CMK (cell line): Measurements from ENCODE around the gene NUP133.
"Not testable (repeated sequence)": the region's sequence is repeated elsewhere in the genome, so short reads cannot be mapped to it uniquely, and the experiment has no call there.

ENCODE experiments used
- DNase-seq: peaks from one replicate; pipeline ENCODE4 v3.0.0-alpha.2; 2010; ENCODE audit warnings: low read depth

The NUP133 gene

GRCh38 chr1:229411434-229412055 is 96.6 kb downstream of the NUP133 start:
- no peak for DNase-seq

- peak; percentile 54 for DNase-seq
Measured at GRCh38 chr1:229410692-229411433, 97.3 kb downstream of the NUP133 start.

DNA sequence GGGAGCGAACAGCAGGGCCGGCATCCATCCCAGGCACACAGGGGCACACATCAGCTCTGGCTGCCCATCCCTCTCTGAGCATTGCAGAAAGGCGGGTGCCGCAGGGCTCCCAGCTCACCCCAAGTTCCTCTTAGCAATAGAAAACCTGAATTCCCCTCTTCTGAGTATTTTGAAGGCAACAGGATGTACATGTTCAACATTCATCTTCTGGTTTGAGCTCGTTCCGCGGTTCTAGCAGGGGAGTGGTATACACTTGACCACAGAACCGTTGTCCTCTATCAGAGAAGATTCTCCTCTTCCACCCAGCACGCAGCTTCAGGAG is 97.8 kb downstream of the NUP133 start:
- peak; percentile 8 for DNase-seq

GRCh38 chr1:229409616-229410369 is 98.3 kb downstream of the NUP133 start:
- no peak for DNase-seq

DNA sequence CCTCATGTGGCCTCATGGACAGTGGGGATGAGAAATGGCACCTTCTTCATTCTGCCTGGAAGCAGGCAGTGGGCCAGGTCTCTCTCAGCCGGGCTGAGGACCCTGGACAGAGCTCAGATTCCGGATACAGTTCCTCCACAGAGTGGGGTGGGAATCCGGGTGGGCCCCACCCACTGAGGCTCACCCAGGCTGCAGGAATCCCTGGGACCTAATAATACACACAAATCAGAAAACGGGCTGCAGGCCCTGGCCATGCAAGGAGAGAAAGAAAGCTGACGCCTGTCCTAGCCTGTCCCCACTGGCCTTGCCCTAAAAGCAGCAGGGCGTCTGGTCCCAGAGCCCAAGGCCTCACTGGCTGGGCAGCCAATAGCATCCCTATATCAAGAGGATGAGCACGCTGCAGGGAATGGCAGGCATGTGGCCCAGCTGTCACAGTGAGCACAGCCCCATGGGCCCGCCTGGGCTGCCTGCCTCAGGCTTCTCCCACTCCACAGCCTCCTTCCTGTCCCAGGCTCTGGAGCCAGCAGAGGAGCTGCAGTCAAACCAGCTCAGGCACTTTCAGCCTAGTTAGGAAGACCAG is 99.6 kb downstream of the NUP133 start:
- DNase-seq, result no peak

DNA sequence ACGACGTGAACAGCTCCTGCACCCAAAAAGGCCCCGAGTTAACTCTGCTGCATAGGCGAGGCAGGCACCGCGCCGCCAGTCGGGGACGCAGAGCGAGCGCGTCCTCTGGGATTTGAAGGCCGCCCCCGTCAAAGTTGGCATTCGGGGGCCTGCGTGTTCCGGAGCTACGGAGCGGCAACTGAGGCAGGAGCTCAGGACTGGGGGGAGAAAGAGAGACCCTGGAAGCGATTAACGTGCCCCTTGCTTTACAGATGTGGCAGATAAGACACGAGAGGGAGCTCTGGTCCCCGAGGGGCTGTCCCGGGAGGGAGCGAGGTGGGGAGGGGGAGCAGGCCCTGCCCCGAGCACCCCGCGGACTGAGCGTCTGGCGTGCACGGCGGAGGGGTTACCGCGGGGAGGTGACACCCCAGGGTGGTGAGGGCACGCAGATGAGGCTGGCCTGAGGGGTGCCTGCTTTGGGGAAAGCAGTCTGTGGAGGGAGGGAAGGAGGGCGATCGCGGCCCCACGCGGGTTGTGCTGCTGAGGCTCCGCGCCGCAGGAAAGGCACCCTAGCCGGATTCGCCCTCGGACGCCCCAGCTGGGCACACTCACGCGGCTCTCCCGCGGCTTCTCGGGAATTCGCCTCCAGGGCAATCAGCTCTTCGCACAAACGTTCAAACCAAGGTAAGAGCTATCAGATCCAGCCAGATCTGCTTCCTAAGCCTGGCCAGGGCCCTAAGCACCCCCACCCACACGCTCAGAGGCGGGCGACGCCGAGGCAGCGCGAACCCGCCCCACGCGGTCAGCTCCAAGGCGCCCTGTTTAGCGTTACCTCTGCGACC is 100.7 kb downstream of the NUP133 start:
- no peak for DNase-seq

DNA sequence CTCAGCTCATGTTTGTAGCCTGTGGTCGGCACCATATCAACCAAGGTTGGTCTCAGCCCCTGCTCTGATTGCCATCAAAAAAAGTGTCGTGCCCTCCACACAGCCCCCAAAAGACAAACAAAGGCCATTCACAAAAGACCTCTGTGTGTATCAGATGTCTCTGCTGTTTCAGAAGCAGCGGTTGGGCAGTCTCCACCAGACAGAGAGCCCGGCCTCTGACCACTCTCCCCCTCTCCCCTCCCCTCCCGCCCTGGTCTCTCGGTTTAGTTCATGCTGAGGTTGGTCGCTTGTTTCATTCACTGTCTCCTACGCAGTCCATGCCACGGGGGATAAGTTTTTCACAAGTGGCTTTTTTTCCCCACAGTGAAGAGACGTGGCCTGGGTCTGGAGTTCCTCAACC is 101.3 kb downstream of the NUP133 start:
- no peak for DNase-seq

GRCh38 chr1:229403573-229403972 is 104.6 kb downstream of the NUP133 start:
- no peak for DNase-seq

GRCh38 chr1:229402993-229403392 is 105.1 kb downstream of the NUP133 start:
- no peak for DNase-seq

DNA sequence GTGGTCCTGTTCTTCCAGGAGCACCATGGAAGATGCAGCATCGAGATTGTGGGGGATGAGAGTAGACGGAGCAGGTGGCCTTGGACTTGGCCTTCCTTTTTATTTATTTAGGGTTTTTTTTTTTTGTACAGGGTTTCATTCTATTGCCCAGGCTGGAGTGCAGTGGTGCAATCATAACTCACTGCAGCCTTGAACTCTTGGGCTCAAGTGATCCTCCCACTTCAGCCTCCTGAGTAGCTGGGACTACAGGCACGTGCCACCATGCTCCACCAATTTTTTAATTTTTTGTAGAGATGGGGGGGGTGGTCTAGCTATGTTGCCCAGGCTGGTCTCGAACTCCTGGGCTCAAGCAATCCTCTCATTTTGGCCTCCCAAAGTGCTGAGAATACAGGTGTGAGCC is 105.8 kb downstream of the NUP133 start:
- not testable (repeated sequence) for DNase-seq

DNA sequence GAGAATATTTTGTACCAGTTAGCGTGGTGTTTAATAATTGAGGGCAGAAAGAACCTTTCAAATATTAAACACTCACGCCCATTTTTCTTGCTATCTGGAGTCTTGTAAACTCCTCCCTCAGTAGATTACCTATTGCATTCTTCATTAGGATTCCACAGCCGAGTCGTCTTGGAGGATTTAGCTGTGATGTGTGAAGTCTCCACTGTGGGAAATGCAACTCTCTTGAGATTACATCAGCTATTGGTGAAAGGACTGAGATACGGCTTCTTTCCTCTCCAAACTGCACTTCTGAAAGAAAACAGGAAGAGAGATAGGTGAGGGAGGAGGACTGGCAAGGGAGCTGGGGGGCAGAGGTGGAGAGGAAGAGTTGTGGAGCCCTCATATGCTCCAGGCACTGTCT is 110.4 kb downstream of the NUP133 start:
- DNase-seq, result no peak

- DNase-seq, result no peak
Measured at GRCh38 chr1:229396585-229397206, 111.4 kb downstream of the NUP133 start.

DNA sequence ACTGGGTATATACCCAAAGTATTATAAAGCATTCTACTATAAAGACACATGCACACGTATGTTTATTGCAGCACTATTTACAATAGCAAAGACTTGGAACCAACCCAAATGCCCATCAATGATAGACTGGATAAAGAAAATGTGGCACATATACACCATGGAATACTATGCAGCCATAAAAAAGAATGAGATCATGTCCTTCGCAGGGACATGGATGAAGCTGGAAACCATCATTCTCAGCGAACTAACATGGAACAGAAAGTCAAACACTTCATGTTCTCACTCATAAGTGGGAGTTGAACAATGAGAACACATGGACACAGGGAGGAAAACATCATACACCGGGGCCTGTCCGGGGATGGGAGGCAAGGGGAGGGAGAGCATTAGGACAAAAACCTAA is 113.6 kb downstream of the NUP133 start:
- DNase-seq, result not testable (repeated sequence)

DNA sequence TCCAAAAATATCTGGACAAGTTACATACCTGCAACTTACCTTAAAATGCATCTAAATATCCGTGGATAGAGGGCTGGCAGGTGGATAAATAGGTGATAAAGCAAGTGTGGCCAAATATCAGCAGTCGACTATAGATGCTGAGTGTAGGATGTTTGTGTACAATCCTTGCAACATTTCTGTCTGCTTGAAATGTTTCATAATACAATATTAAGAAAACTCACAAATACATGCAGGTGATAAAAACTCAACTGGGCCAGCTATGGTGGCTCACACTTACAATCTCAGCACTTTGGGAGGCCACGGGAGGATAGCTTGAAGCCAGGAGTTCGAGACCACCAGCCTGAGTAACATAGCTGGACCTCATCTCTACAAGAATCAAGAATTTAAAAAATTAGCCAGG is 115.2 kb downstream of the NUP133 start:
- DNase-seq, result no peak
